GM12878 (cell line): ENCODE measurements around the gene ZNF311. TPM values are rescaled to one million over a fixed set of nuclear protein-coding genes. Genes with fewer than 3 reads are reported as not detected.
A peak's percentile ranks its signal among the peaks of the same experiment; 100 is the strongest.

ENCODE experiments used
- CBX3 ChIP-seq: fragments of 200-600 bp; sonication (generic); IDR thresholded peaks from 2 replicates; pipeline ENCODE4 v1.6.1; 2016; ENCODE audit warnings: low read depth, borderline replicate concordance
- CHD2 ChIP-seq: IDR thresholded peaks from 2 replicates; pipeline ENCODE4 v1.6.1; 2011; ENCODE audit warnings: low read depth, low read length, improper control_type of control experiment, borderline replicate concordance
- DPF2 ChIP-seq: fragments of 450-650 bp; IDR thresholded peaks from 2 replicates; pipeline ENCODE4 v1.6.1; 2017; ENCODE audit warnings: mild to moderate bottlenecking
- ESRRA ChIP-seq: IDR thresholded peaks from 2 replicates; pipeline ENCODE4 v1.6.1; 2012; ENCODE audit warnings: mild to moderate bottlenecking, low read length, improper control_type of control experiment
- ETV6 ChIP-seq, 2 experiments: fragments of 450-650 bp in 1 of 2; IDR thresholded peaks in 1 of 2; conservative IDR thresholded peaks in 1 of 2; 2 replicates each; pipeline ENCODE4 v1.6.1; 2014; ENCODE audit warnings: antibody characterized with exemption in 1 of 2, borderline replicate concordance in 1 of 2, low read depth in 1 of 2, mild to moderate bottlenecking in 1 of 2, moderate library complexity in 1 of 2
- JUND ChIP-seq: IDR thresholded peaks from 2 replicates; pipeline ENCODE4 v1.6.1; 2012; ENCODE audit warnings: low read depth, mild to moderate bottlenecking, low read length, improper control_type of control experiment, moderate library complexity
- MEF2A ChIP-seq: IDR thresholded peaks from 2 replicates; pipeline ENCODE4 v1.6.1; 2011; ENCODE audit warnings: low read depth, mild to moderate bottlenecking, low read length, moderate library complexity; ENCODE audit not compliant: insufficient read depth
- MTA2 ChIP-seq: fragments of 450-650 bp; IDR thresholded peaks from 2 replicates; pipeline ENCODE4 v1.6.1; 2016; ENCODE audit warnings: low read depth, mild to moderate bottlenecking, moderate library complexity
- MYB ChIP-seq: fragments of 150-350 bp; IDR thresholded peaks from 2 replicates; pipeline ENCODE4 v1.6.1; 2014; ENCODE audit warnings: mild to moderate bottlenecking, low read depth, low read length, borderline replicate concordance
- NBN ChIP-seq: fragments of 450-650 bp; IDR thresholded peaks from 2 replicates; pipeline ENCODE4 v1.6.1; 2016
- NFXL1 ChIP-seq: fragments of 450-650 bp; IDR thresholded peaks from 2 replicates; pipeline ENCODE4 v1.6.1; 2017; ENCODE audit warnings: antibody characterized with exemption, mild to moderate bottlenecking, borderline replicate concordance
- NR2F1 ChIP-seq: fragments of 450-650 bp; conservative IDR thresholded peaks from 2 replicates; pipeline ENCODE4 v1.6.1; 2017; ENCODE audit warnings: mild to moderate bottlenecking
- REST ChIP-seq: IDR thresholded peaks from 2 replicates; pipeline ENCODE4 v1.6.1; 2012; ENCODE audit warnings: mild to moderate bottlenecking, low read depth, low read length
- TBL1XR1 ChIP-seq: IDR thresholded peaks from 2 replicates; pipeline ENCODE4 v1.6.1; 2012; ENCODE audit warnings: low read depth, low read length, improper control_type of control experiment
- TCF7 ChIP-seq: IDR thresholded peaks from 2 replicates; pipeline ENCODE4 v1.6.1; 2014; ENCODE audit warnings: antibody characterized with exemption, borderline replicate concordance
- polyA plus RNA-seq, 11 experiments: library from polyadenylated mRNA; depleted of rRNA in 4 of 11; unstranded in 6 of 11; stranded (reverse) in 5 of 11; fragments of >200 nt; fragmentation: Nextera tagmentation in 4 of 11; fragmentation: Illumina TruSeq in 1 of 11; extraction: Ambion mirVana in 4 of 11; extraction: Trizol in 1 of 11; gene quantifications; 1 replicate in 1 of 11; 2 replicates in 10 of 11; pipeline versions ENCODE4 v1.2.1 to v1.2.3, GENCODE V29; 2011 to 2016; ENCODE audit warnings: inconsistent platforms in 2 of 11, missing spikeins in 2 of 11, low read depth in 1 of 11
- total RNA-seq, 4 experiments: library from RNA; depleted of rRNA in 3 of 4; stranded (reverse); fragments of >200 nt in 3 of 4; fragmentation: Illumina TruSeq in 1 of 4; extraction: Trizol in 1 of 4; gene quantifications; 2 replicates each; pipeline versions ENCODE4 v1.2.1 to v1.2.3, GENCODE V29; 2013 to 2021
- TF ChIP-seq, protein P1 (sequence below): fragments of 450-650 bp; IDR thresholded peaks from 2 replicates; pipeline ENCODE4 v1.6.1; 2018; ENCODE audit warnings: borderline replicate concordance, mild to moderate bottlenecking; ENCODE audit not compliant: partially characterized antibody
- TF ChIP-seq, protein P2 (sequence below): IDR thresholded peaks from 2 replicates; pipeline ENCODE4 v1.6.1; 2012; ENCODE audit warnings: improper control_type of control experiment, low read depth, low read length; ENCODE audit not compliant: insufficient replicate concordance
- TF ChIP-seq, protein P3 (sequence below): IDR thresholded peaks from 2 replicates; pipeline ENCODE4 v1.6.1; 2012; ENCODE audit warnings: low read depth, low read length, improper control_type of control experiment

Gene ZNF311
- total and polyA plus RNA-seq, 10 of the 15 experiments (the other 5 are each of a cell fraction or from before 2014, with no cell fraction given), result 0.07 TPM; not detected in 9

DNA sequence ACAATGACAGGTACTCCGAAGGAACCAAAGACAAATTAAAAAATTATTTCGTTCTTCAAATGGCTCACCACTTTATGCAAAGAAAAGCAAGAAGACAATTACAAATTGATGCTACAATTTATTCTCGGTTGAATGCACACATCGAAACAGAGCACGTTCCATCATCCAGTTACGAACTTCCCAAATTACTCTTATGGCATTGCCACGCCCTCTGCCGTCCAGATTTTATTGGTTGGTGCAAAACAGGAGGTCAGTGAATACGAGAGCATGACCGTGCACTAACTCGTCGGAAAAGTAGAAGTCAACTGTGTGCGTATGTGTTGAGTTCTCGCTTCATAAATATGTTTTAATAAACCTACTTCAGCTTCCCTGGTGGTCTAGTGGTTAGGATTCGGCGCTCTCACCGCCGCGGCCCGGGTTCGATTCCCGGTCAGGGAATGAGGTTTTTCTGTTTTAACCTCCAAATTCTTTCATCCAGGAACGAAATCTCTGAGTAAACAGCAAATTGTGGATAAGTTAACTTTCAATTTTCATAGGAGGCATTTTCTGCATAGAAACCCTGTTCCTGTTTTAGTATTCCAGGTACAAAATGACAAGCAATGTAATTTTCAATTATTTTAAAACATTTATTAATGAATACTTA, 23.2 kb downstream of the ZNF311 start (continued):
- TF ChIP-seq TBL1XR1 (peak; percentile 68; the same call in 1 of the 2 replicates), TCF7 (no peak; the same call in 1 of the 2 replicates), NFXL1 (no peak), CBX3 (no peak), JUND (no peak), MYB (no peak; the same call in 1 of the 2 replicates), ESRRA (no peak), NR2F1 (no peak), ETV6 (conservative IDR thresholded peaks at IDR 0.05 in 1 of 2, IDR thresholded peaks at IDR 0.05 in 1 of 2; ENCODE audit: borderline replicate concordance in 1 of 2, low read depth in 1 of 2) (no peak), REST (no peak), CHD2 (no peak), MTA2 (no peak), MEF2A (no peak), NBN (peak; percentile 53; the same call in 1 of the 2 replicates), DPF2 (no peak)
- TF ChIP-seq, protein P1, sequence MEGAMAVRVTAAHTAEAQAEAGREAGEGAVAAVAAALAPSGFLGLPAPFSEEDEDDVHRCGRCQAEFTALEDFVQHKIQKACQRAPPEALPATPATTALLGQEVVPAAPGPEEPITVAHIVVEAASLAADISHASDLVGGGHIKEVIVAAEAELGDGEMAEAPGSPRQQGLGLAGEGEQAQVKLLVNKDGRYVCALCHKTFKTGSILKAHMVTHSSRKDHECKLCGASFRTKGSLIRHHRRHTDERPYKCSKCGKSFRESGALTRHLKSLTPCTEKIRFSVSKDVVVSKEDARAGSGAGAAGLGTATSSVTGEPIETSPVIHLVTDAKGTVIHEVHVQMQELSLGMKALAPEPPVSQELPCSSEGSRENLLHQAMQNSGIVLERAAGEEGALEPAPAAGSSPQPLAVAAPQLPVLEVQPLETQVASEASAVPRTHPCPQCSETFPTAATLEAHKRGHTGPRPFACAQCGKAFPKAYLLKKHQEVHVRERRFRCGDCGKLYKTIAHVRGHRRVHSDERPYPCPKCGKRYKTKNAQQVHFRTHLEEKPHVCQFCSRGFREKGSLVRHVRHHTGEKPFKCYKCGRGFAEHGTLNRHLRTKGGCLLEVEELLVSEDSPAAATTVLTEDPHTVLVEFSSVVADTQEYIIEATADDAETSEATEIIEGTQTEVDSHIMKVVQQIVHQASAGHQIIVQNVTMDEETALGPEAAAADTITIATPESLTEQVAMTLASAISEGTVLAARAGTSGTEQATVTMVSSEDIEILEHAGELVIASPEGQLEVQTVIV, result no peak
- TF ChIP-seq, protein P2, sequence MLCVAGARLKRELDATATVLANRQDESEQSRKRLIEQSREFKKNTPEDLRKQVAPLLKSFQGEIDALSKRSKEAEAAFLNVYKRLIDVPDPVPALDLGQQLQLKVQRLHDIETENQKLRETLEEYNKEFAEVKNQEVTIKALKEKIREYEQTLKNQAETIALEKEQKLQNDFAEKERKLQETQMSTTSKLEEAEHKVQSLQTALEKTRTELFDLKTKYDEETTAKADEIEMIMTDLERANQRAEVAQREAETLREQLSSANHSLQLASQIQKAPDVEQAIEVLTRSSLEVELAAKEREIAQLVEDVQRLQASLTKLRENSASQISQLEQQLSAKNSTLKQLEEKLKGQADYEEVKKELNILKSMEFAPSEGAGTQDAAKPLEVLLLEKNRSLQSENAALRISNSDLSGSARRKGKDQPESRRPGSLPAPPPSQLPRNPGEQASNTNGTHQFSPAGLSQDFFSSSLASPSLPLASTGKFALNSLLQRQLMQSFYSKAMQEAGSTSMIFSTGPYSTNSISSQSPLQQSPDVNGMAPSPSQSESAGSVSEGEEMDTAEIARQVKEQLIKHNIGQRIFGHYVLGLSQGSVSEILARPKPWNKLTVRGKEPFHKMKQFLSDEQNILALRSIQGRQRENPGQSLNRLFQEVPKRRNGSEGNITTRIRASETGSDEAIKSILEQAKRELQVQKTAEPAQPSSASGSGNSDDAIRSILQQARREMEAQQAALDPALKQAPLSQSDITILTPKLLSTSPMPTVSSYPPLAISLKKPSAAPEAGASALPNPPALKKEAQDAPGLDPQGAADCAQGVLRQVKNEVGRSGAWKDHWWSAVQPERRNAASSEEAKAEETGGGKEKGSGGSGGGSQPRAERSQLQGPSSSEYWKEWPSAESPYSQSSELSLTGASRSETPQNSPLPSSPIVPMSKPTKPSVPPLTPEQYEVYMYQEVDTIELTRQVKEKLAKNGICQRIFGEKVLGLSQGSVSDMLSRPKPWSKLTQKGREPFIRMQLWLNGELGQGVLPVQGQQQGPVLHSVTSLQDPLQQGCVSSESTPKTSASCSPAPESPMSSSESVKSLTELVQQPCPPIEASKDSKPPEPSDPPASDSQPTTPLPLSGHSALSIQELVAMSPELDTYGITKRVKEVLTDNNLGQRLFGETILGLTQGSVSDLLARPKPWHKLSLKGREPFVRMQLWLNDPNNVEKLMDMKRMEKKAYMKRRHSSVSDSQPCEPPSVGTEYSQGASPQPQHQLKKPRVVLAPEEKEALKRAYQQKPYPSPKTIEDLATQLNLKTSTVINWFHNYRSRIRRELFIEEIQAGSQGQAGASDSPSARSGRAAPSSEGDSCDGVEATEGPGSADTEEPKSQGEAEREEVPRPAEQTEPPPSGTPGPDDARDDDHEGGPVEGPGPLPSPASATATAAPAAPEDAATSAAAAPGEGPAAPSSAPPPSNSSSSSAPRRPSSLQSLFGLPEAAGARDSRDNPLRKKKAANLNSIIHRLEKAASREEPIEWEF, result no peak
- TF ChIP-seq, protein P3, sequence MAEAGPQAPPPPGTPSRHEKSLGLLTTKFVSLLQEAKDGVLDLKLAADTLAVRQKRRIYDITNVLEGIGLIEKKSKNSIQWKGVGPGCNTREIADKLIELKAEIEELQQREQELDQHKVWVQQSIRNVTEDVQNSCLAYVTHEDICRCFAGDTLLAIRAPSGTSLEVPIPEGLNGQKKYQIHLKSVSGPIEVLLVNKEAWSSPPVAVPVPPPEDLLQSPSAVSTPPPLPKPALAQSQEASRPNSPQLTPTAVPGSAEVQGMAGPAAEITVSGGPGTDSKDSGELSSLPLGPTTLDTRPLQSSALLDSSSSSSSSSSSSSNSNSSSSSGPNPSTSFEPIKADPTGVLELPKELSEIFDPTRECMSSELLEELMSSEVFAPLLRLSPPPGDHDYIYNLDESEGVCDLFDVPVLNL, result no peak
